ENCODE data around the gene MSL3B.

Gene MSL3B

GRCh38 chr2:233851169-233851568 is 17.0 kb downstream of the MSL3B start:
- FAIRE-seq, result no peak

- no peak for FAIRE-seq
Observed at GRCh38 chr2:233850745-233851144, 17.4 kb downstream of the MSL3B start.

GRCh38 chr2:233849607-233850271 is 18.4 kb downstream of the MSL3B start:
- no peak for FAIRE-seq

- no peak for FAIRE-seq
Observed at GRCh38 chr2:233848276-233848675, 19.9 kb downstream of the MSL3B start.

- no peak for FAIRE-seq
Observed at GRCh38 chr2:233847248-233847898, 20.8 kb downstream of the MSL3B start.

- no peak for FAIRE-seq
Observed at GRCh38 chr2:233846387-233847247, 21.6 kb downstream of the MSL3B start.

- no peak for FAIRE-seq
Observed at GRCh38 chr2:233845301-233846060, 22.7 kb downstream of the MSL3B start.

- no peak for FAIRE-seq
Observed at GRCh38 chr2:233844836-233845235, 23.4 kb downstream of the MSL3B start.

- FAIRE-seq, result no peak
Observed at GRCh38 chr2:233844064-233844807, 23.9 kb downstream of the MSL3B start.

- FAIRE-seq, result no peak
Observed at GRCh38 chr2:233841183-233841582, 27.0 kb downstream of the MSL3B start.

- no peak for FAIRE-seq
Observed at GRCh38 chr2:233840520-233840919, 27.7 kb downstream of the MSL3B start.

- no peak for FAIRE-seq
Observed at GRCh38 chr2:233839447-233839820, 28.8 kb downstream of the MSL3B start.

GRCh38 chr2:233838726-233839446 is 29.3 kb downstream of the MSL3B start:
- no peak for FAIRE-seq

- no peak for FAIRE-seq
Observed at GRCh38 chr2:233838251-233838650, 29.9 kb downstream of the MSL3B start.

GRCh38 chr2:233837694-233838229 is 30.4 kb downstream of the MSL3B start:
- FAIRE-seq, result no peak

GRCh38 chr2:233836359-233836758 is 31.8 kb downstream of the MSL3B start:
- no peak for FAIRE-seq

- FAIRE-seq, result no peak
Observed at GRCh38 chr2:233835230-233836186, 32.7 kb downstream of the MSL3B start.

- FAIRE-seq, result no peak
Observed at GRCh38 chr2:233833345-233833744, 34.8 kb downstream of the MSL3B start.

GRCh38 chr2:233832869-233833311 is 35.3 kb downstream of the MSL3B start:
- no peak for FAIRE-seq

- FAIRE-seq, result no peak
Observed at GRCh38 chr2:233832414-233832813, 35.8 kb downstream of the MSL3B start.

Measured in TTC549 (cell line).